T47D (cell line): ENCODE results near the gene LLGL2.
"Not testable (repeated sequence)": the region's sequence is repeated elsewhere in the genome, so short reads cannot be mapped to it uniquely, and the experiment has no call there.

ENCODE experiments used
- DNase-seq, 2 experiments: peaks; one replicate each; pipeline versions ENCODE4 v3.0.0 to v3.0.0-alpha.2; 2011 to 2012; ENCODE audit warnings: low read depth in 1 of 2, low spot score in 1 of 2
- JUND ChIP-seq: IDR thresholded peaks from 2 replicates; pipeline ENCODE4 v1.6.1; 2012; ENCODE audit warnings: low read depth
- in situ Hi-C: cut with HindIII; loops from 2 replicates; pipeline ENCODE4 v1.10.0; 2016; ENCODE audit warnings: low sequenced_read_pairs, low pct_unique_long_range_greater_than_20kb

LLGL2 gene

GRCh38 chr17:75570772-75571171, 45.3 kb downstream of the LLGL2 start:
- TF ChIP-seq JUND = no peak
- no peak for DNase-seq
- in situ Hi-C loops = no loop called here

- DNase-seq = no peak
- in situ Hi-C loops = no loop called here
- TF ChIP-seq JUND = no peak
Observed at GRCh38 chr17:75571197-75571884, 45.8 kb downstream of the LLGL2 start.

- in situ Hi-C loops = no loop called here
Observed at GRCh38 chr17:75571885-75572215, 46.4 kb downstream of the LLGL2 start.

GRCh38 chr17:75572713-75573539, 47.4 kb downstream of the LLGL2 start:
- TF ChIP-seq JUND = no peak
- in situ Hi-C loops = no loop called here
- peak in 1 of 2 experiments; percentile 52 for DNase-seq

More at GRCh38 chr17:75571885-75572215, 46.4 kb downstream of the LLGL2 start:
- TF ChIP-seq JUND = no peak
- DNase-seq = no peak

- no peak for DNase-seq
- in situ Hi-C loops = no loop called here
- TF ChIP-seq JUND = no peak
Observed at GRCh38 chr17:75573540-75573957, 48.1 kb downstream of the LLGL2 start.

- no peak for TF ChIP-seq JUND
- in situ Hi-C loops = no loop called here
Observed at GRCh38 chr17:75573994-75574393, 48.5 kb downstream of the LLGL2 start.

GRCh38 chr17:75574404-75575036, 49.0 kb downstream of the LLGL2 start:
- no peak for TF ChIP-seq JUND
- no peak for DNase-seq
- in situ Hi-C loops = no loop called here

More at GRCh38 chr17:75573994-75574393, 48.5 kb downstream of the LLGL2 start:
- no peak for DNase-seq

GRCh38 chr17:75575197-75575596, 49.7 kb downstream of the LLGL2 start:
- in situ Hi-C loops = no loop called here
- no peak for TF ChIP-seq JUND
- no peak for DNase-seq

- no peak for DNase-seq
- in situ Hi-C loops = no loop called here
- no peak for TF ChIP-seq JUND
Observed at GRCh38 chr17:75575728-75576127, 50.2 kb downstream of the LLGL2 start.

GRCh38 chr17:75576661-75577060, 51.2 kb downstream of the LLGL2 start:
- no peak for TF ChIP-seq JUND
- in situ Hi-C loops = no loop called here
- DNase-seq = no peak

GRCh38 chr17:75581121-75581725, 55.7 kb downstream of the LLGL2 start:
- in situ Hi-C loops, DNase-seq: not testable (repeated sequence)

GRCh38 chr17:75583197-75583596, 57.7 kb downstream of the LLGL2 start:
- DNase-seq, in situ Hi-C loops: not testable (repeated sequence)

- in situ Hi-C loops = no loop called here
- TF ChIP-seq JUND = no peak
- DNase-seq = no peak
Observed at GRCh38 chr17:75584849-75585175, 59.3 kb downstream of the LLGL2 start.
